HG02759 (cell line): ENCODE measurements around the gene DCC.
"Not testable (repeated sequence)": the region's sequence is repeated elsewhere in the genome, so short reads cannot be mapped to it uniquely, and the experiment has no call there.

Experiments
- ATAC-seq: cut with Tn5 transposase; IDR thresholded peaks from one replicate; pipeline ENCODE4 v1.9.1; 2021; ENCODE audit warnings: mild to moderate bottlenecking, moderate library complexity; ENCODE audit not compliant: unreplicated experiment

Gene DCC

DNA sequence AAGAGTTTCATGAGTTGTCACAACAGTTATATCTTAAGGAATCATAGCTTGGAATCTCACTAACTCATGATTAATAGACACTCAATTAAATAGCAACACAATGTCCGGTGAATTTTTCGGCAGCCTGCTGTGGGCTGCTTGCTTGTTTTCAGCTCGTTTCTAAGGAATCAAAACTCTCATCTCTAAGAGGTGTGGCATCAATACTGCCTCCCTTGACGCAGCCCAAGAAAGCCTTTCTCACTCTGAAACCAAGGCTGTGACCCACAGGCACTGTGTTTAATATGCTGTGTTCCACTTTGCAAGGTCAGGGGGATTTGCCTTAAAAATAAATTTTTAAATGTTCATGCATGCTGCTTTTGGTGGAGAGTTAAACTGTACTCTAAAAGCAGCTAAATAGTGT lies 5.4 kb downstream of the DCC start:
- no peak for ATAC-seq

DNA sequence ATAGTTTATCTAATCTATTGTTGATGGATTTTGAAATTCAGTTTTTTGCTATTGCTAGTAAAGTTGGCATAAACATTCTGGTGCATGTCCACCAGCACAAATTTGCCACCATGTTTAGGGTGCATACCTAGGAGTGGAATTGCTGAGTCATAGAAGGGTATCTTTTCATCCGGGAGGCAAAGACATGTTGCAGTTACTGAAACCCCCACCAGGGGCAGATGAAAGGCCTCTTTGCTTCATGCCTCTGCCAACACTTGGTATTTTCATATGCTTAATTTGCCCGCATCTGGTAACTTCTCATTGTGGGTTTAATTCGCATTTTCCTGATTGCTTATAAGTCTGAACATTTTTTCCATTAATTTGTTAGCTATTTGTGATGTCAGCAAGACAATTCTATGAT lies 8.2 kb downstream of the DCC start:
- ATAC-seq = no peak

DNA sequence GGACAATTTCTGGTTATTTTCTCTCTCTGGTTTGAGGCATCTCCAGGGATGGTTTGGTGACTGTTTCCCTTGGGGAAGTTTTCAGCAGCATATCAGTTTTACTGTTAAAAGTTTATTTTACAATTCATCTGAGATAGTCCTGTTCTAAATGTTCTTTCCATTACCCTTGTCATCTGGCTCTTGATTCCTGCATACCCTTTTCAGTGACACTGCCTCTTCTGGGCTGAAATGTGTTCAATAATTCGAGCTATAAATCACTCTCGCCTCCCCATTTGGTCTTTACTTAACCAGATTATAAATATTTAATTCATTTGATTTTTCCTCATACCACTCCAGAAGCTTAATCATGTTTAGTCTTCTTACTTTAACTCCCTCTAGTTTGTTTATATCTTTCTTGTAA lies 9.5 kb downstream of the DCC start:
- no peak for ATAC-seq

DNA sequence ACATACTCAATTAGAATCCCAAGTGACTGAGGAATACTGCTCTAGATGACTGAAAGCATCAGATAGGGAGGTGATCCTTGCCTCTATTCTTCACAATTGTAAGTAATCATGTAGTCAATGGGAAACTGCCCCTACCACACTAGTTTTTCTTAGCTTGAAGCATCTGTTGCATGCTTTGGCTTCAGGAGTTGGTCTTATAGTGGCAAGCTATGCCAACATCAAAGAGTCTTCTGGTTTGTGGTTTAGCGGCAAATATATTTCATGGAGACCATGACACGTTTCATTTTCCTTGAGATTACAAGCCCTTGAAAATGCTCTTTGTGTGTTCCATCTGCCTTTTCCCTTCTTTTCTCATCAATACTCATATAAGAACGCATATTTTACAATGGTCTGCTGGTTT lies 12.9 kb downstream of the DCC start:
- ATAC-seq = no peak

DNA sequence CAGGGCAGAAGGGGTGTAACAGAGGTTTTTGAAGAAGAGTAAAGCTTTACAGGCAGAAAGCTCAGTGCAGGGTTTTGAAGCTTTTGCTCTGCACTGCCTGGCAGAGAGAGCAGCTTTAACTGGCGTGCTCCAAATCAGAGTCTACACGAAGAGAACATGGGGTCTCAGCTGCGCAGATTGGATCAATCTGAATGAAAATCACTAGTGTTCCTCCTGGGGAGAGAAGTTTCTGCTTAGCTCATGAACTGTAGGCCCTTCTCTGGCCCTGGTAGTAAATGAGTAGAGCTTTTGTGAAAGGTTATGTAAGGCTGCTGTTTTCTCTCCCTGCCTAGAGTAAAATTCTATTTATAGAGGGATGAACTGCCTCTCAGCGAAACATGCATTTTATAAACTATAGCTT lies 13.6 kb downstream of the DCC start:
- ATAC-seq = no peak

DNA sequence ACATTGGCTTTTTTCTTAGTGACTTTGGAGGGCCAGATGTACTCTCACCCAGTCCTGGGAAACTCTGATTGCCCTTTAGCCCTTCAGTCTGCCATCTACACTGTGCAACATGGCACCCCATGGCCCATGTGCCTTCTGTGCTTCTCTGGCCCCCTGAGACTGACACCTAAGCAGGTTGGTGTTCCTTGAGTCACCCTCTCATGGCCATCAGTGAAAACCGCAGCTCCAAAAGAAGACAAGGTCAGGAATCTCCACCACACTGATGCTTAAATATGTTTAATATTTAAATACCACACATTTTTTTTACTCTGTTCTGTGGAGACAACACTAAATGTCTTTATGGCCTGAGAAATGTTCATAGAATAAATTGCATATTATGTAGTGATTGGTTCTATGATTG lies 23.9 kb downstream of the DCC start:
- no peak for ATAC-seq

DNA sequence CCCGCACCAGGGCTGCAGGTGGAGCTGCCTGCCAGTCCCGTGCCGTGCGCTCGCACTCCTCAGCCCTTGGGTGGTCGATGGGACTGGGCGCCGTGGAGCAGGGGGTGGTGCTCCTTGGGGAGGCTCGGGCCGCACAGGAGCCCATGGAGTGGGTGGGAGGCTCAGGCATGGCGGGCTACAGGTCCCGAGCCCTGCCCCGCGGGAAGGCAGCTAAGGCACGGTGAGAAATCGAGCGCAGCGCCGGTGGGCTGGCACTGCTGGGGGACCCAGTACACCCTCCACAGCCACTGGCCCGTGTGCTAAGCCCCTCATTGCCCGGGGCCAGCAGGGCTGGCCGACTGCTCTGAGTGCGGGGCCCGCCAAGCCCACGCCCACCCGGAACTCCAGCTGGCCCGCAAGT lies 26.9 kb downstream of the DCC start:
- ATAC-seq = not testable (repeated sequence)

DNA sequence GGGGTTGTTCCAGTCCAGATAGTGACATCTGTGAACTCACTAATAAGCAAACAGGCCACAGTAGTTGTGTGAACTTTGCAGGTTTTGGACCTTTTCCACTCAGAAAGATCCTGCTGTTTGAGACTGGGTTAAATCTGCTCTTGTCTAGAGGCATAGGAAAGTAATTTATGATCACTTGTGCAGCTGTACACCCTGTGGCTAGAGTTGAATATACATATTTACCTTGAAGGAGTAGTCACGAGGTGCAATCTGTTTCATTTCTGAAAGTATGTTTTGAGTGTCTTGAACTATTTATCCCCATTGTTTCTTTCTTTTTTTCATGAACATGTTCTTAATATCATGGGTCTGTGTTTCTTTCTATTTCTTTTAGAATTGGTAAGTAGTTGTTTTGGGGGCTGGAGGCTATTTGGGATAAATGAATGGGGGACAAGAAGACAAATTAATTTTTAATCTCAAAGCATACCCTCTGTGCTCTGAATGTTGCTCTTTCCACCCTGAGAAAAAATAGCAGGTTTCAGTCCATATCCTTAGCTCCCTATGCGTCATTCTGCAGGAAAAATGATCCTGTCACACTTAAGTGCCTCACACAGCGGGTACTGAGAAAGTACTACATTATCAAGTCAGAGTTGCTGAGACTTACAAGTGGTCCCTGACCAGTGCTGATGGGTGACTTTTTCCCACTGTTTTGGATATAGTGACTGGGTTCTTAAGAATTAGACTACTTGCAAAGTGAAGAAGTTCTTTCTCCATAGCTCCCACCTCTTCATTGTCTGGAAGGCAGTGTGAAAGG lies 28.2 kb downstream of the DCC start:
- ATAC-seq = no peak

DNA sequence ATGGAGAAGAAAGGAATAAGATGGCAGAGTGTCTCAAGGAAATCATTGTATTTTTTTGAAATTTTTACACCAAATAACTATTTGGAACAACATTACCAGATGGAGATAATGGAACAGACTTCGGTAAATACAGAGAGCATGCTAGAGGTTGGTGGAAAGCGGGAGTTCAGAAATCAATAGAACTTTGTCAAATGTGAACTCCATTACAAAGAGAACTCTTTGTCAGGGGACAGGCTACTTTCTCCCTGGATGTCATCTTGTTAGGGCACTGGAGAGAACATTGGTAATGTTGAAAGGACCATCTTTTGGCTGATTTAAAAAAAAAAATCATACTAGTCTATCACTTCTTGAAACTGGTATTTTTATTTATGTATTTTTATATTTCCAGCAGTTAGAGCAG lies 30.8 kb downstream of the DCC start:
- no peak for ATAC-seq

DNA sequence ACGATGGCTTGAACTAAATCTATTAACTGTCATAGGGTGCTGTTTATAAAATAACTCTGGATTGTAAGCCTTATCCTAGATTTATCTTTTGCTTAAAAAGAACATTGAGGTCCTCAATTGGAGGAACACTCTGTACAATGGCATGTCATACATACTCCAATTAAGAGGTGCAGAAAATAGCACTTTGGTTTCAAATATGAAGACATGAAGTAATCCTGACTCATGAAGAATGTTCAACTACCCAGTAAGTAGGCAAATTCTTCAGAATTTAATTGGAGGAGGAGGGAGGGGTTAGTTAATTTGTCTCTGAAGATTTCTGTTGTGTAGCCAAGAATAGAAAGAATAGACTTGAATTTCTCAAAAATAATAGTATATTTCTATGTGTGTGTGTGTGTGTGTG lies 36.1 kb downstream of the DCC start:
- no peak for ATAC-seq

DNA sequence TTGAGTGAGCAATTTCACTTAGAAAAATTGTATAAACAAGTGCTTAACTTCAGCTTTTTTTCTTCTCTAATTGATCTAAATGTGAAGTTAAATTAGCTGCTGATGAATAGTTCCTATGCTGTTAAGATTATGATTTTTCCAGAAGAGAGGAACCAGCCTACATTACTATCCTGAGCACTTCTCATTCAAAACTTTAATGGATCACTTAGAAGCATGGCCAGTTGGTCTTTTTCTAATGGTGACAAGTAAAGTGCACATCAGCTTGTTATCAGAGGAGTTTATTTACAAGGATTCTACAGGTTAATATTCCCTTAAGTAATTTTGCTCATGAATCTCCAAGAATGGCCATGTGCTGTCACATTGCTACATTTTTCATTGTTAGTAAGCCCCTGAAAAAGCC lies 37.1 kb downstream of the DCC start:
- no peak for ATAC-seq

DNA sequence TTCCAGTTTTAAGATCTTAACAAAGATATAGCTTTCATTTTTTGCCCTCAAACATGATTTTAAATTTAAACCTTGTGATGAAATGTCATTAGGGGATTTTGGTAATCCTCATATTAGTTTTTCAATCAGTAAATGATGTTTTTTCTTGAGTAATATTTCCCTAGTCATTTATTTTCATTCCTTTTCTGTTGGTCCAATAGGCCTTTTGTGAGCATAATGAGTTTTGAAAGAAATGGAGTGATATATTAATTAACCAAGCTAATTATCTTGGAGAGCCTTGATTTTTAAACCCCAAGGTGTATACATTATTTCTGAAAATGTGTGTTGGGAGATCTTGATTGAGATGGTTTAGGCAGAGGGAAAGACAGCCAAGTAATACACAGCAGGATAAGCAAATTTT lies 46.3 kb downstream of the DCC start:
- no peak for ATAC-seq

DNA sequence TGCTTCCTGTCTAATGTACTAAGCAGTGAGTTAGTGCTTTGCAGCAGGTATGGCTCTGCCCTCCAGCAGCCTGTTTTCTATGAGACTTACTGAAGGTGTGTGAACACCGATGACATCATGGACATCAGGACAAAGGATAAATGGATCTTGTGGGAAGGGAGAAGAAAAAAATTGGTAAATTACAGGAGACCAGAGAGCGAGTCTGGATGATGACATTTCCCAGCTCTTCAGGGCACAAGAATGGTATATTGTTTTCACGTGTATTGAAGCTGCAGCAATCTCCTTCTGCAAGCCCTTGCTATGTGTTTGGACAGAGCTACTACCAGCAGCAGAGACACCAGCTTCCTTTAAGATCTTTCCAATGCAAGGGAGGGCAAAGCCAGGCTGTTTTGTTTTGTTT lies 47.2 kb downstream of the DCC start:
- ATAC-seq = no peak

DNA sequence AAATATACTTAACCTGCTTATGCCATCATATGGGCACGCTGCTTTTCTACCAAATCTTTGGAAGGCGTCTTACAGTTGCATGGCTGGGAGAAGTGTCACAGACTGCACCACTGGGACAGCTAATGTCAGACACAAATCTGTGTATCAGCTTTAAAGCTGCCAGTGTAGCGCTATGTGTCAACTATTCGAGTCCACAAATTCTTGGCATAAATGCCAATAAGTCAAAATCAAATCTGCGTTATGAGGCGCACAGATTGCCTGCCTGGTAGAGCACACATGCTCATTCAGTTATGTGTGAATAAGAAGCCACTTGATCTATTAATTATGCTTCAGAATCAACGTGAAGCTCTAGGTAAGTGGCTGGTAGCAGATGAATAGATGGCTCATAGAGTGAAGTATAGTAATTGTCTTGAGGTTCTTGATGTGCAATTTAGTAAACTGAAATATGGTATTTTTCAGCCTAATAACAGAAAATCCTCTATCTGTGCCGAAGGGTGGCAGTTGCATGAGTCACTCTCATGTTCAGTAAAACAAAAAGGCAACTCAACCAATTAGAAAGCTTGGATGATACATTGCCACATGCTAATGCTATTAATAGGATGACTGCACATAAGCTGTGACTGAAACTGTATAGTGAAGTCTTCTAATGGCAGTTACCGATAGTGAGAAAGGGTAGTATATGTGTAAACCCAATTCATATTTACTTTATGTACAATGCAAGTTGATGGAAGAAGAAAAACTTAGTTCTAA lies 52.0 kb downstream of the DCC start:
- no peak for ATAC-seq

DNA sequence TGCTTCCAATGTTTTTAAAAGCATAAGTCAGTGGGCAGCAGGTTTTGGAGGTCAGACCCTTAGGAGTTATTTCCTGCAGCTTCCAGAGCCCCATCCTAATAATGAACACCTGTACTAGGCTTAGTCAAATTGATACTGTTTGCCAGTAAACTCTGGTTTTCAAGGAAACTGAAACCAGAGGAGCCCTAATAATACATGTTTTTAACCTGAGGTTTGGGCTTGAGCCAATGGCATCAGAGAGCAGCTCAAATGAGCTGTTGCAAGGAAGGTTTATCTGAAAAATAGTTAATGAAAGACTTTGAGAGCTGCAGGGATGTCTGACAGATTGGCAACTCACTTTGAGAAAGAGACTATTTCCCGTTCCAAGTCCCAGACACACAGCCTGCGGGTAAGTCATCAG lies 54.6 kb downstream of the DCC start:
- ATAC-seq = peak; percentile 37

DNA sequence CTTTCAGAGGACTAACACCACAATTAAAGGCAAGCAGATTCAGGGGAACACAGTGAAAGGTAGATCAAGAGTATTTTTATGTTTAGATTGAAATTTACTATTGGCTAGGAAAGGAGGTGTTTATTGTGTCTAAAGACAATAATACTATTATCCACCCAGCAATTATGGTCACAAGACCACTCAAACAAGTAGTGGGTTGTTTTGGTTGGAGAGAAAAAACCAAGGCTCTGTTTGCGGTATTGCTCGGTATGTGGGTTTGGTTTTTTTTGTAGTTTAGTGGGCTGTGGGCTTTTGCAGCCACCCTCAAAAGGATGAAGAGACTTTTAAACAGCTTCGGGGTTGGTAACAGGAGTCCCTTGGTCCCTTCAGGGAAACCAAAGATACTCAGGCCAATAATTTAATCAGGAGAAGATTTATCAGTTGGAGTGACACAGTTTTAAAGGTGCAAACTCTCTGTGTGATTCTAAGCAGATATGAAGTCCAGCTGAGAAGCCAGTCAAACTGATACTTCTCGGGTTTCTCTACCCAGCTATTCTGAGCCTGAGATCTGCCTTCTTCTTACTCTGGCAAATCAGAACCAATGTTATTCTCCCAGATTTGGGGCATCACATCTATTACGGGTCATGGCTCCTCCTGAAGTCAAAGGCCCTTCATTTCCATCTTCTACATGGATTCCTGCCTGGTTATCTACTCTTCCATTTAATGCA lies 55.3 kb downstream of the DCC start:
- peak; percentile 64 for ATAC-seq

DNA sequence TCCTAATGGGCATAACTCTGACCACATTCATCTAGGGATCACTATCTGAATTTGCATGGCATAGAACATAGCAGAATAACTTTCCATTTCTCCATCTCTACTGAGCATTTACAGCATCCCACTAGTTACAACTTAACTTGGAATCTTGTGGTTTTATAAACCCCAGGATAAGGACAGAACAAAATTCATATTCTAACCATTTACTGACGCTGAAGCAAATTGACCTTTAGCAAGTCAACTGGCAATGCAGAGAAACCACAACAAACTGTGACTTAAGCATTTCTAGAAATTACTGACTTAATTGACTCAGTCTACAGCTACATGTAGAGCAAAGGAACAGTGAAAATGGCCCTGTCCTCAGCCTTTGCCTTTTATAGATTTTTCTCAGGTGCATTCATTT lies 61.2 kb downstream of the DCC start:
- ATAC-seq = no peak

DNA sequence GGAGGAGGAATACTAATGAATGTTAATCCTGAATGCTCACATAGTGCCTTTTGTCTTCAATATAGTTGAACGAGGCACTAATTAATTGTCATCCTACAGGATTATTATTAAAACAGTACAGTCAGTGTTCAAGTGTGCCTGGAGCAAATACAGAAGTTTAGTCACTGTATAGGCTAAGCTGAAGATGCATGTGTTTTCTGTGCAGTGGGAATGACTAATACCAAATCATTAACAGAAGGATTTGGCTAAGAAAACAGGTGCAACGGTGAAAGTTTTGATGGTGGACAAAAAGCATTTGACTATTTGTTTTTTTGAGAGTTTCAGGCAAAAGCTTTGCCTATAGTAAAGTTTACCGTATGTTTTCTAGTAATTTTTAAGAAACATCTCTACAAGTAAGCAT lies 62.8 kb downstream of the DCC start:
- no peak for ATAC-seq

DNA sequence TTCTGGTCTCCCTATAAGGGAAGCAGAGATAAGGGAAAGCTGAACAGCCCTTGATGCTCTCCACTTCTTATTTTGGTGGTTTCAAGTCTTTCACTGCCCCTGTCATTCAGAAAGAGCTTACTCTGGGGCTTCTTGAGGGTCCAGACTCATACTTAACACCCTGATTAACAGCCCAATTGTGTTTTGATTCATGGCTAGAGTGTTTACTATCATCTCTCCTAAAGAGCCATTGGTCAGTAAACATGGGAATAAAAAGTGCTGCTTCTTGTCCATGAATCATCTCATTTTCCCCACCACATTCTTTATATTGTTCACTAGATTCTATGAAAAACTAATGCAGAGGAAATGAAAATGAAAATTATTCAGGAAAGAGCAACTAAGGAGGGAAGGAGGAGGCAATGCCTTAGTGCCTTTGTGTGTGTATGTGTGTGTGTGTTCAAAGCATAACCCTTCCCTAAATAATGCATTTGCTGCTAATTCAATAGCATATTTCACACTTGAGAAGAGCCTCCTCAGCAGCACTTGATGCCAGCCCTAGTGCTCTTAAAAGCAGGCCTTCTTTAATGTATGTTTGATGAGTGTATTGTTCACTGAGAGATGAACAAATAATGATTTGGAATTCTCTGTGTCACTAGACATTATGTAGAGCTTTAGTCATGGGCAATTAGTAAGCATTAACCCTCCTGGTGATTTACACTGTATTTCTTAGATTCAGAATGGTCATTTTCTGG lies 63.5 kb downstream of the DCC start:
- no peak for ATAC-seq

DNA sequence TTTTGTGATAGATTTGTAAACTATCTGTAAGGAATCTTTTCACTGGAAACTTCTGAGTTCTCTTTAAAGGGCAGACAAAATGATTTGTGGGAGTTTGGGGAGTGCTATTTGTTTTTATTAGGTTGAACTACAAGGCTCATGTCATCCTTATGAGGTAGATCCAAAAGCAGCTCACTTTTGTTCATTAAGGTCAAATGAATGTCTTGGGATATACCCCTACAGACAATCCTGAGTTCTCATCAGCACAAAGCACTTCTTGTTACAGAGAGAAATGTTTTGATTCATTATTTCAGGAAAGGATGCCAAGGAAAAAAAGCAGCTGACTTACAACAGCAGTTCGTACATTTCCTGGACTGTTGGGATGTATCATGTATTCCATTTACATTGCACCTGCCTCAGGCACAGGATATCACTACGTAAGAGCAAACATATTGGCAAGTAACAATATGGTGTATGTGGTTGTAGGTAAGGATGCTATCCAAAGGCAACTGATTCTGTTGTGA lies 68.9 kb downstream of the DCC start:
- no peak for ATAC-seq

DNA sequence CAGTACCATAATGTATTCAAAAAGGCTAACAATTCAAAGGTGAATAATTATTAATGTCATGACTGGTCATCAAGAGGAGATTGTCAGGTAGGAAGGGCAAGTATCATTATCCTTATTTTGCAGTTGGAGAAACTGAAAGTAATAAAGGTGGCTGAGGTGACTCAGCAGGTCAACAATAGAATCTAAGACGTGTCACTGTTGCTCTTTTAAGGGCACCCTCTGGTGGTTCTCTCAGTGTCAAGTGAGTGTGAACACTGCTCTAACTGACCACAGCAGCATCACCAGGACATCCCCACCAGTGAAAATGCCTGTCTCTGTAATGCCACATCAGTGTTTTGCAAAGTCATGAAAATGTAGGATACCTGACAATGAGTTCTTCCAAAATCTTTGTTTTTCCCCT lies 69.7 kb downstream of the DCC start:
- peak; percentile 89 for ATAC-seq
